IPS-NIHi11 (cell line): ENCODE results near the gene STARD5.
"Not testable (repeated sequence)": the region's sequence is repeated elsewhere in the genome, so short reads cannot be mapped to it uniquely, and the experiment has no call there.

Experiments
- DNase-seq: peaks from one replicate; pipeline ENCODE4 v3.0.0; 2012; ENCODE audit warnings: mixed read lengths, low spot score

STARD5 gene

DNA sequence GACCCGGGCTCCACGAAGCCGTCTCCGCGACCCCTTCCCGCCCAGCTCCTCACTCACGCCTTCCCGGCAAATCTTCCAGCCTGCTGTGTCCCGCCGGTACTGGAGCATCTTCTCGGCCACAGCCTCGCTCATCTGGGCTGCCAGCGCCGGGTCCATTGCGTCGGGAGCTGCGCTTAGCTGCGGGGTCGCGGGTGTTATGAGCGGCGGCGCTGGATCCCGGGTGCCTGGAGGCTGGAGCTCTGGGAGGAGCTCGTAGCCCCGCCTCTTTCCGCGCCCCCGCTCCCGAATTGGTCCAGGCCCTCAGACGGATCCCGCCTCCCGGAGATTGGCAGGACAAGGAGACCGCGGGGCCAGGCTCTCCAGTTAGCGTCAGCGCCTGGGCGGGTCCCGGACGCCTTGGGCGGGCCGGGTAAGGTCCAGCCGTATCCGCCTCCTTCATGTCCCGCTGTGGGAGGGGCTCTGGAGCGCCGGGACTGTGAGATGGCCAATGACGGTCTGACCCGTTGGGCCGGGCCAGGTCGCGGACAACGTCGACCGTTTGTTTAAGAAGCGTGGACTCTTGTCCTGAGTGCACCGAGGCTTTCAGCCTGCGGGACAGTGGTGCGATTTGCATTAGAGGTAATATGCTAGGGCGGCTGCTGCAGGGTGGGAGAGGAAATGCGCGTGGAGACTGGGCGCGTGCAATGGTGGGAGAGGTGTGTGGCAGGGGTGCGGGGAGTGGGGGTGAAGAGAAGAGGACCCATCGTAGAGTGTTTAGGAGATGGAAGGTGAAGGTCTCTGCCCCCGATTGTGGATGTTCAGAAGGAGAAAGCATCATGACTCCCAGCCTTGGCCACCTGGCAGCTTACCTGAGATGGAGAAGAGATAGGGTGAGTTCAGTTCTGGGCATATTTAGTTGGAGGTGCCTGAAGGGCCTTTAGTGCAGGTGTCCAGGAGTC, at the start of gene STARD5:
Gene STARD5, minus strand, starts transcription at position 198 of the 938 bp plus-strand sequence. Its CDS starts 42 bp downstream, at position 156.
- DNase-seq, result peak; percentile 99

GRCh38 chr15:81373176-81373575, 49.2 kb upstream of the STARD5 start:
- DNase-seq, result no peak

GRCh38 chr15:81372575-81372974, 48.6 kb upstream of the STARD5 start:
- no peak for DNase-seq

GRCh38 chr15:81363718-81364500, 40.0 kb upstream of the STARD5 start:
- no peak for DNase-seq

DNA sequence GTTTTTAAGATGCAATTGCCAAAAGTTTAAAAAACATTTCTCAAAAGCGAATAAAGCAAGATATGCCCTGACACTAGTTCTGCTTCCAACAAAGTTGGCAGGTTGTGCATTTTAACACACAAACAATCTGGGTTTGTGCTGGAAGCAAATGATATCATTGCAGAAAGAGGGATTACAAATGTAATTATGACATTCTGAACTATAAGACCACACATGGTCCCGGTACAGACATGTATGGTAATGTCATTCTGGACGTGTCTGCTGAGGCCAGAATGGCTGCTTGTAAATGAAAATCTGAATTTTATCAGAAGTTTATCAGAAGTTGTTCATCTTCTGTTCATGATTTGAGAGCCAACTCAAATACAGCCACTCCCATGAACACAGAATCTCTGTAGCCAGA, 39.3 kb upstream of the STARD5 start:
- DNase-seq, result no peak

DNA sequence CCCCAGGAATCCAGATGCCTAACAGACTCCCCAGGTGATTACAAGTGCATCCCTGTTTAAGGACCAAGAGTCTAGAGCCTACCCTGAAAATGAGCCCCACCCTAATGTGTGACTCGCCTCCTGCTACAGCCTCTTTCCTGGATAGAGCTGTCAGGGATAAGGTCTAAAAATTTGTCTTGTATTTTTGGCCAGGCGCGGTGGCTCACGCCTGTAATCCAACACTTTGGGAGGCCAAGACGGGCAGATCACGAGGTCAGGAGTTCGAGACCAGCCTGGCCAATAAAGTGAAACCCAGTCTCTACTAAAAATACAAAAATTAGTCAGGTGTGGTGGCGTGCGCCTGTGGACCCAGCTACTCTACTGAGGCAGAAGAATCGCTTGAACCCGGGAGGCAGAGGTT, 38.8 kb upstream of the STARD5 start:
- DNase-seq, result no peak

GRCh38 chr15:81361891-81362290, 38.0 kb upstream of the STARD5 start:
- DNase-seq, result no peak

DNA sequence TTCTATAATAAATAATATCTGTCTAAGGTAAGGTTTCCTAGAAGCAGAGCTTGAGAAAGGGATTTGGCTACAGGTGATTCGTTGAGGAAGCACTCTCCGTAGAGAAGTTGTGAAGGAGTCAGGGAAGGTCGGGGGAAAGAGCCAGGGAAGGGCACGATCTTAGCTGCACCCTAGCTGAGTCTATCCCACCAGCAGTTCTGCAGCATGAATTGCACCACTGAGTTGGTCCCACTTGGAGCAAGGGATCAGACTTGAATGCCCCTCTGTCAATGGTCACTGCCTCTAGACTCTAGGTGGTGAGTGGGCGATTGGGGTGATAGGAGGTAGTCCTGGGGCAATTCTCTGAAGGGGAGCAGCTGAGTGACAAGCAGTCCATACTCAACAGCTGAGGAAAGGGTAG, 36.5 kb upstream of the STARD5 start:
- DNase-seq, result no peak

- no peak for DNase-seq
These were observed 34.3 kb upstream of the STARD5 start for GRCh38 chr15:81358248-81358647.

GRCh38 chr15:81357180-81357686, 33.3 kb upstream of the STARD5 start:
- no peak for DNase-seq

- DNase-seq, result no peak
These were observed 32.3 kb upstream of the STARD5 start for GRCh38 chr15:81356252-81356651.

GRCh38 chr15:81351651-81352050, 27.7 kb upstream of the STARD5 start:
- DNase-seq, result no peak

DNA sequence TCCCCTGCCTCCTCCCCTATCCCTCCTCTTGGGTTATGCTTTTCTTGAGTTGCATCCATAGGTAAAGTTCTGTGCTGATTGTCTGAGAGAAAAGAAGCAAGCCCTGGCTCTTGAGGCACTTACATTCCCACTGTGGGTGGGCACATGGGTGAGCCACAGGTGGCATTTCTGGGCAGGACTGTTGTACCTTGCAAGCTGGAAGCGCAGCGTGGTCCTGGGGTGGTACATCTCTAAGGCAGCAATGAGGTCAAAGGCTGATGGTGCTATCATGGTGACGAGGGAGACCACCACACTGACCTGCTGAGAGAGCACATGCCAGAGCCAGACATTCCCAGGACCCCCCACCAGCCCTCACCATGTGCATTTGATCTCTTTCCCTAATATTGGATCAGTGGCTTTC, 25.3 kb upstream of the STARD5 start:
- DNase-seq, result no peak

GRCh38 chr15:81348691-81349090, 24.8 kb upstream of the STARD5 start:
- DNase-seq, result not testable (repeated sequence)

GRCh38 chr15:81347910-81348309, 24.0 kb upstream of the STARD5 start:
- no peak for DNase-seq

DNA sequence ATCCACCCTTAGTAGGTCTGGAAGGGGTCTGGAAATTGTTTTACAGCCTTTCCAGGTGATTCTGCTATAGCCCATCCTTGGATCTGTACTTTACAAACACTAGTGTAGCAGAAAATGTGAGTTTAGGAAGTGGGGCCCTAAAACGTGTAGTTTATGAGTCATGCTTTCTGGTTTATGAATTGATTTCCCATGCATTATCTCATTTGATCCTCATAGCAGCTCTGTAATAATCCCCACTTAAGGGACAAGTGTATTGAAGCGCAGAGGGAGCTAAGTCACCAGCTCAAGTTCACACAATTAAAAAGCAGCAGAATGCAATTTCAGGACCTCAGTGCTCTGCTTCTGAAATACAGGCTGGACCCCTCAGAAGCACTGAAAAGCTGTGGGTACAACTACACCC, 22.7 kb upstream of the STARD5 start:
- no peak for DNase-seq

- DNase-seq, result no peak
These were observed 19.4 kb upstream of the STARD5 start for GRCh38 chr15:81343371-81343770.

- DNase-seq, result no peak
These were observed 17.4 kb upstream of the STARD5 start for GRCh38 chr15:81341351-81341750.

DNA sequence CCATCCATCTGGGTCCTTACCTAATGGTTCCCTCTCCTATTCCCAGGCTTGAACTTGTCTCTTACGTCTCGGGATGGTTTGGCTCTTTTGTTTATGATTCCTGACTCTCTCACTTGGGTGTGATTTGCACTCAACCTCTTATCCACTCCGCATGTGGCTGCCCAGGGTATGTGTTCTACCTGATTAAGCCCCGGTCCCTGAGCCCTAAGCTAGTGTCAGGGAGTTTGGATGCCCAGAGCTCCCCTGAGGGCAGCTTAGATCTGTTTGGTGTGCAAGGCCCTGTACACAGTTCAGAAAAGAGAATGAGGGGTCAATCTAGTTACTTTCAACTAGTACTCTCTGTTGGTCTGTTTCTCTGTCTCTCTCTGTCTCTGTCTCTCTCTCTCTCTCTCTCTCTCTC, 15.9 kb upstream of the STARD5 start:
- no peak for DNase-seq

DNA sequence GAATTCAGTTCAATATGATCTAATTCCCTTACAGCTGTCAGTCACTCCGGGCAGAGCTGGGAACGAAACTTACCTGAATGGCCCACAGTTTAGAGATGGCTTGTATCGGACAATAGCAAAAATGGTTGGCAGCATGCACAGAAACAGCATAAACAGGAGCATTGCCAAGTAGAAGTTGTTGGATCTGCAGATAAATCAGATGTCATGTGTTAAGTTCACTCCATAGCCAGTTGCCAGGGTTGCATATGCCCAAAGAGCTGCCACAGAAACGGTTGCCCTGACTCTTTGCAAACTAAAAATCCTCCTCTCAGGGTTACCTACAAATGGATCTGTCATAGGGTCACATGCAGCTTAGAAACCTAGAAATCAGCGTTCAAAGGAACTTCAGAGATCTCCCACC, 15.4 kb upstream of the STARD5 start:
- no peak for DNase-seq

- DNase-seq, result no peak
These were observed 14.4 kb upstream of the STARD5 start for GRCh38 chr15:81338170-81339007.

DNA sequence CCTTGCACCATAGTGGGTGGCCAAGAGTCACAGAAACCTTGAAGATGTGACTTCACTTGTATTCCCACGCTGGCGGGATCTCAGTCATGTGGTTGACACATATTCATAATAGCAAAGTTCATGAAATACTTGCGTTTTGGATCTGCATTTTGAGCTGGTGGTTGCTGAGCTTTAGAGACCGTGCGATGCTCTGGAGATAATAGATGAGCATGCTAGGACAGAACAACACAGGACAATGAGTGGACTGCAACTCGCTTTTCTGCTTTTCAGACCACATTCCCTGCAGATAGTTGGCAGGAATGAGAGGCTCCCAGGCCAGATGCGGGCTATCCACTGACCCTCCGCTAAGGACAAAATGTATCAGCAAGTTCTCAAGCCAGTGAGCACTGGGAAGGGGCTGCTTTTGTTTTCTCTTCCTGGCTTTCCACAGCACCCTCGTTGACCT, 13.8 kb upstream of the STARD5 start:
- no peak for DNase-seq
